Measurements from ENCODE around the gene C13orf46. TPM values are rescaled to one million over a fixed set of nuclear protein-coding genes. Genes with fewer than 3 reads are reported as not detected.

The C13orf46 gene
- polyA plus RNA-seq, 1 donor (not counting 4 experiments of a cell fraction or from before 2014, with no cell fraction given): not detected

- dilution Hi-C loops (cut with MboI; ENCODE audit: extremely low pct_ligation_motif_present, low sequenced_read_pairs): no loop called here
Observed at GRCh38 chr13:113959198-113959597, 14.7 kb downstream of the C13orf46 start.

DNA sequence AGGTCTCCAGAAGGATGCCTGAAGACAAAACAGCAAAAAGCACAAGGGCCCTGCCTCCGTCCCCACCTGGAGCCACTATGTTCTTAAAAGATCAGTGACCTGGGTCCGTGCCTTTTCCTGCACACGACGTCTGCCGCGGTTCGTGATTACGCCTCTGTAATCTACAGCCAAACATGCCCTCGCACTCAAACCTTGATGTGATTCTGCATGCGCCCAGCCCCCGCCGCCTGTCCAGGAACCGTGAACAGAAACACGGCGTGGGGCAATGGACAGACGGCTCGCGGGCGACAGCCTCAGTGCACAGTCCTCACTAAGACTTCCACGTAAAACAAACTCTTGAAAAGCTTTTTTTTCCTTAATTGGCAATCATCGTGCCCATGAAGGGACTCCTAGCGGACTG lies 15.5 kb downstream of the C13orf46 start:
- Histone ChIP-seq H3K9ac (ENCODE audit: control insufficient read depth, extremely low read depth, insufficient read depth, low read length) (no peak overlapping the region), H3K4me1 (ENCODE audit: control insufficient read depth, extremely low read depth, insufficient read depth, low read length) (no peaks in the 10 kb centered on the region), H3K9me1 (ENCODE audit: control insufficient read depth, extremely low read depth, insufficient read depth, low read length) (no peaks in the 10 kb centered on the region), H3K4me2 (ENCODE audit: control insufficient read depth, extremely low read depth, insufficient read depth, low read depth, low read length) (no peak overlapping the region), H3K4me3 (ENCODE audit: control insufficient read depth in 2 of 3, extremely low read depth in 1 of 3, insufficient read depth in 2 of 3, low read depth in 1 of 3, low read length in 3 of 3) (no peak overlapping the region), H3K36me3 (ENCODE audit: control insufficient read depth in 2 of 2, extremely low read depth in 1 of 2, insufficient read depth in 2 of 2, low read length in 2 of 2) (no peaks in the 10 kb centered on the region), H3K9me3 (ENCODE audit: control insufficient read depth, low read depth, low read length) (peaks cover 14% of the 10 kb centered on the region), H3K79me2 (ENCODE audit: control insufficient read depth, insufficient read depth, low read length) (no peaks in the 10 kb centered on the region), H2AFZ (ENCODE audit: control insufficient read depth, low read length) (no peak overlapping the region), H3K27ac (ENCODE audit: control insufficient read depth, insufficient read depth, low read length) (no peak overlapping the region), H4K20me1 (ENCODE audit: control insufficient read depth, extremely low read depth, insufficient read depth, low read length) (no peaks in the 10 kb centered on the region), H3K27me3 (ENCODE audit: control insufficient read depth, extremely low read depth, insufficient read depth, low read length) (no peaks in the 10 kb centered on the region)
- no peak for TF ChIP-seq EZH2 (IDR thresholded peaks at IDR 0.05; ENCODE audit: low read length)
- dilution Hi-C loops (cut with MboI; ENCODE audit: extremely low pct_ligation_motif_present, low sequenced_read_pairs): no loop called here
- DNase-seq (ENCODE audit: low read depth, low spot score) (no peak), FAIRE-seq (no peak)

More at GRCh38 chr13:113959198-113959597, 14.7 kb downstream of the C13orf46 start:
- Histone ChIP-seq H3K79me2 (ENCODE audit: control insufficient read depth, insufficient read depth, low read length) (no peaks in the 10 kb centered on the region), H2AFZ (ENCODE audit: control insufficient read depth, low read length) (no peak overlapping the region), H4K20me1 (ENCODE audit: control insufficient read depth, extremely low read depth, insufficient read depth, low read length) (no peaks in the 10 kb centered on the region), H3K36me3 (ENCODE audit: control insufficient read depth in 2 of 2, extremely low read depth in 1 of 2, insufficient read depth in 2 of 2, low read length in 2 of 2) (no peaks in the 10 kb centered on the region), H3K27me3 (ENCODE audit: control insufficient read depth, extremely low read depth, insufficient read depth, low read length) (no peaks in the 10 kb centered on the region), H3K9me3 (ENCODE audit: control insufficient read depth, low read depth, low read length) (peaks cover 14% of the 10 kb centered on the region), H3K4me2 (ENCODE audit: control insufficient read depth, extremely low read depth, insufficient read depth, low read depth, low read length) (no peak overlapping the region), H3K4me3 (ENCODE audit: control insufficient read depth in 2 of 3, extremely low read depth in 1 of 3, insufficient read depth in 2 of 3, low read depth in 1 of 3, low read length in 3 of 3) (no peak overlapping the region), H3K4me1 (ENCODE audit: control insufficient read depth, extremely low read depth, insufficient read depth, low read length) (no peaks in the 10 kb centered on the region), H3K9me1 (ENCODE audit: control insufficient read depth, extremely low read depth, insufficient read depth, low read length) (no peaks in the 10 kb centered on the region), H3K27ac (ENCODE audit: control insufficient read depth, insufficient read depth, low read length) (no peak overlapping the region), H3K9ac (ENCODE audit: control insufficient read depth, extremely low read depth, insufficient read depth, low read length) (no peak overlapping the region)
- no peak for DNase-seq (ENCODE audit: low read depth, low spot score)
- no peak for FAIRE-seq
- TF ChIP-seq, protein P1, sequence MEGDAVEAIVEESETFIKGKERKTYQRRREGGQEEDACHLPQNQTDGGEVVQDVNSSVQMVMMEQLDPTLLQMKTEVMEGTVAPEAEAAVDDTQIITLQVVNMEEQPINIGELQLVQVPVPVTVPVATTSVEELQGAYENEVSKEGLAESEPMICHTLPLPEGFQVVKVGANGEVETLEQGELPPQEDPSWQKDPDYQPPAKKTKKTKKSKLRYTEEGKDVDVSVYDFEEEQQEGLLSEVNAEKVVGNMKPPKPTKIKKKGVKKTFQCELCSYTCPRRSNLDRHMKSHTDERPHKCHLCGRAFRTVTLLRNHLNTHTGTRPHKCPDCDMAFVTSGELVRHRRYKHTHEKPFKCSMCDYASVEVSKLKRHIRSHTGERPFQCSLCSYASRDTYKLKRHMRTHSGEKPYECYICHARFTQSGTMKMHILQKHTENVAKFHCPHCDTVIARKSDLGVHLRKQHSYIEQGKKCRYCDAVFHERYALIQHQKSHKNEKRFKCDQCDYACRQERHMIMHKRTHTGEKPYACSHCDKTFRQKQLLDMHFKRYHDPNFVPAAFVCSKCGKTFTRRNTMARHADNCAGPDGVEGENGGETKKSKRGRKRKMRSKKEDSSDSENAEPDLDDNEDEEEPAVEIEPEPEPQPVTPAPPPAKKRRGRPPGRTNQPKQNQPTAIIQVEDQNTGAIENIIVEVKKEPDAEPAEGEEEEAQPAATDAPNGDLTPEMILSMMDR (optimal IDR thresholded peaks at IDR 0.05 in 1 of 3, IDR thresholded peaks at IDR 0.05 in 1 of 3, conservative IDR thresholded peaks at IDR 0.05 in 1 of 3; ENCODE audit: extremely low read depth in 1 of 3, insufficient read depth in 2 of 3, low read length in 3 of 3): no peak

DNA sequence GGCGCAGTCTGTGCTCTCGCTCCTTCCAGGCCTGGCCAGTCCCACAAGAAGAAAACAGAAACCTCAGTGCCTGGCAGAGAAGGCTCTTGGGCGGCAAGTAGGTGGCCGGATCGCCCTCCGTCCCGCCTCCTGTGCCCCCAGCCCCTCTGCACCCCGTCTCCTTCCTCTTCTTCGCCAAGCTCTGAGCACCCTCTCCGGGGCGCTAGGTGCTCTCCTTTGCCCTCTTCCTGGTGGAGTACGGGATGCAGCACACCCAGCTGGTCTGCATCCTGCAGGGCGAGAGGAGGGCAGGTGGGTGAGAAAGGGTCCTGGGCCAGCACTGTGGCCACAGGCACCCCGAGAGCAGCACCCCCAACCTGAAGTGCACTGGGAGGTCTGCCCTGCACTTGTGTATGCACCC lies 17.3 kb downstream of the C13orf46 start:
- H3K36me3 ChIP-seq (ENCODE audit: control insufficient read depth in 2 of 2, extremely low read depth in 1 of 2, insufficient read depth in 2 of 2, low read length in 2 of 2): no peaks in the 10 kb centered on the region
- no peak for FAIRE-seq

More for the DNA sequence above, 17.3 kb downstream of the C13orf46 start:
- Histone ChIP-seq H4K20me1 (ENCODE audit: control insufficient read depth, extremely low read depth, insufficient read depth, low read length) (no peaks in the 10 kb centered on the region), H3K4me2 (ENCODE audit: control insufficient read depth, extremely low read depth, insufficient read depth, low read depth, low read length) (no peak overlapping the region), H3K9me3 (ENCODE audit: control insufficient read depth, low read depth, low read length) (peaks cover 14% of the 10 kb centered on the region), H3K9me1 (ENCODE audit: control insufficient read depth, extremely low read depth, insufficient read depth, low read length) (no peaks in the 10 kb centered on the region), H3K27ac (ENCODE audit: control insufficient read depth, insufficient read depth, low read length) (no peak overlapping the region), H3K4me1 (ENCODE audit: control insufficient read depth, extremely low read depth, insufficient read depth, low read length) (no peaks in the 10 kb centered on the region), H3K9ac (ENCODE audit: control insufficient read depth, extremely low read depth, insufficient read depth, low read length) (no peak overlapping the region), H3K27me3 (ENCODE audit: control insufficient read depth, extremely low read depth, insufficient read depth, low read length) (no peaks in the 10 kb centered on the region), H3K4me3 (ENCODE audit: control insufficient read depth in 2 of 3, extremely low read depth in 1 of 3, insufficient read depth in 2 of 3, low read depth in 1 of 3, low read length in 3 of 3) (no peak overlapping the region), H3K79me2 (ENCODE audit: control insufficient read depth, insufficient read depth, low read length) (no peaks in the 10 kb centered on the region), H2AFZ (ENCODE audit: control insufficient read depth, low read length) (no peak overlapping the region)
- no peak for DNase-seq (ENCODE audit: low read depth, low spot score)
- TF ChIP-seq, protein P1 (optimal IDR thresholded peaks at IDR 0.05 in 1 of 3, IDR thresholded peaks at IDR 0.05 in 1 of 3, conservative IDR thresholded peaks at IDR 0.05 in 1 of 3; ENCODE audit: extremely low read depth in 1 of 3, insufficient read depth in 2 of 3, low read length in 3 of 3): no peak
- no peak for TF ChIP-seq EZH2 (IDR thresholded peaks at IDR 0.05; ENCODE audit: low read length)
- dilution Hi-C loops (cut with MboI; ENCODE audit: extremely low pct_ligation_motif_present, low sequenced_read_pairs): no loop called here
